Neural progenitor cell (in vitro differentiated cells): Measurements from ENCODE around the gene PHF1. TPM values are rescaled to one million over a fixed set of nuclear protein-coding genes. Genes with fewer than 3 reads are reported as not detected.
"Not testable (repeated sequence)": the region's sequence is repeated elsewhere in the genome, so short reads cannot be mapped to it uniquely, and the experiment has no call there.

Experiments used
- DNase-seq: peaks from one replicate; pipeline ENCODE4 v3.0.0-alpha.2; 2016; ENCODE audit warnings: low spot score
- H2AFZ ChIP-seq: fragments of 200-600 bp; sonication (generic); replicated peaks from 2 replicates; pipeline ENCODE4 v1.6.1; 2016; ENCODE audit warnings: antibody characterized with exemption
- H3F3A ChIP-seq: fragments of 200-600 bp; sonication (generic); 2 replicates; pipeline ENCODE4 v1.6.1; 2016; ENCODE audit warnings: antibody characterized with exemption, low read depth
- H3K27ac ChIP-seq: fragments of 200-600 bp; sonication (generic); 2 replicates; pipeline ENCODE4 v1.5.1; 2016; ENCODE audit warnings: mild to moderate bottlenecking
- H3K27me3 ChIP-seq: fragments of 200-600 bp; sonication (generic); 2 replicates; pipeline ENCODE4 v1.6.1; 2016; ENCODE audit warnings: mild to moderate bottlenecking, moderate library complexity
- H3K36me3 ChIP-seq: fragments of 200-600 bp; sonication (generic); 2 replicates; pipeline ENCODE4 v1.5.1; 2016
- H3K4me1 ChIP-seq: fragments of 200-600 bp; sonication (generic); 2 replicates; pipeline ENCODE4 v1.6.1; 2016; ENCODE audit warnings: mixed run types
- H3K4me2 ChIP-seq: fragments of 200-600 bp; sonication (generic); 2 replicates; pipeline ENCODE4 v1.6.1; 2016
- H3K4me3 ChIP-seq: fragments of 200-600 bp; sonication (generic); 2 replicates; pipeline ENCODE4 v1.5.1; 2016
- H3K79me2 ChIP-seq: fragments of 200-600 bp; sonication (generic); 2 replicates; pipeline ENCODE4 v1.6.1; 2016; ENCODE audit warnings: low read depth
- H3K9ac ChIP-seq: fragments of 200-600 bp; sonication (generic); 2 replicates; pipeline ENCODE4 v1.6.1; 2016
- H3K9me3 ChIP-seq: fragments of 200-600 bp; sonication (generic); 2 replicates; pipeline ENCODE4 v1.5.1; 2016; ENCODE audit warnings: low read depth
- H4K20me1 ChIP-seq: fragments of 200-600 bp; sonication (generic); 2 replicates; pipeline ENCODE4 v1.6.1; 2016; ENCODE audit warnings: low read depth
- H3K27ac Mint-ChIP-seq: 3 replicates; pipeline ENCODE4 v1.8.0; 2021; ENCODE audit warnings: mixed read lengths
- H3K27me3 Mint-ChIP-seq: 2 replicates; pipeline ENCODE4 v1.8.0; 2022; ENCODE audit warnings: low read depth, mild to moderate bottlenecking, inconsistent platforms, moderate library complexity, mixed read lengths; ENCODE audit not compliant: insufficient read depth
- H3K36me3 Mint-ChIP-seq: 3 replicates; pipeline ENCODE4 v1.8.0; 2021; ENCODE audit warnings: mixed read lengths
- H3K4me1 Mint-ChIP-seq: 3 replicates; pipeline ENCODE4 v1.8.0; 2021; ENCODE audit warnings: mixed read lengths
- H3K4me3 Mint-ChIP-seq: 3 replicates; pipeline ENCODE4 v1.8.0; 2021; ENCODE audit warnings: mild to moderate bottlenecking, moderate library complexity, mixed read lengths
- H3K9me3 Mint-ChIP-seq: 3 replicates; pipeline ENCODE4 v1.8.0; 2020; ENCODE audit warnings: mixed read lengths
- EZH2 ChIP-seq: fragments of 200-600 bp; sonication (generic); IDR thresholded peaks from 2 replicates; pipeline ENCODE4 v1.6.1; 2017; ENCODE audit warnings: antibody characterized with exemption, mild to moderate bottlenecking, moderate library complexity
- EZH2phosphoT487 ChIP-seq: fragments of 200-600 bp; sonication (generic); IDR thresholded peaks from 2 replicates; pipeline ENCODE4 v1.6.1; 2017; ENCODE audit warnings: antibody characterized with exemption
- total RNA-seq: library from RNA; depleted of rRNA; stranded (reverse); fragments of >200 nt; gene quantifications from 2 replicates; pipeline ENCODE4 v1.2.3, GENCODE V29; 2015; ENCODE audit warnings: low replicate concordance
- TF ChIP-seq, protein P1 (sequence below): fragments of 200-600 bp; sonication (generic); IDR thresholded peaks from 2 replicates; pipeline ENCODE4 v1.5.1; 2017; ENCODE audit warnings: antibody characterized with exemption, mild to moderate bottlenecking

PHF1 gene
- total RNA-seq, 1 donor from 2014 or later = 25.6 TPM

DNA sequence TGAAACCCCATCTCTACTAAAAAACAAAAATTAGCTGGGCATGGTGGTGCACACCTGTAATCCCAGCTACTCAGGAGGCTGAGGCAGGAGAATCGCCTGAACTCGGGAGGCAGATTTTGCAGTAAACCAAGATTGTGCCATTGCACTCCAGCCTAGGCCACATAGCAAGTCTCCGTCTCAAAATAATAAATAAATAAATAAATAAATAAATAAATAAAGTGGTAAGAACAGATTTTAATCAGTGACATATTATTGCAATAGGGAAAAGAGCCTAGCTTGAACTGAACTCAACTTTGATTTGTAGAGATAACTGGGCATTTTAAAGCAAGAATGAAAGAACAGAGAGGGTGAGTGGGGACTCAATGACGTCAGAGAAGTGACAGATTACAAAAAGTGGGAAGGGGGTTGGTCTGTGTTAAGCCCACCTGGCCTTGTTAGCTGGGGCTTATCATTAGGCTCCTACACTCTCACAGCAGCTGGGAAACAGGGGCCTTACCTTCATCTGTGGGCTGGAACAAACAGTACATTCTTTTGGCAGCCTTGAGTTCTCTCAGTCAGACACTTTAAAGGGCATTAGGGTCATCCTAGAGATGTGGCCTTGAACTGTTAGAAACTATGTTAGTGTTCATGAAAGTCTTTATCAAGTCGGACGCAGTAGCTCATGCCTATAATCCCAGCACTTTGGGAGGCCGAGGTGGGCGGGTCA, 43.7 kb upstream of the PHF1 start:
- Histone ChIP-seq H4K20me1 (no peaks in the 10 kb centered on the region), H3K4me2 (no peak overlapping the region), H3K27ac (no peak overlapping the region), H3K9me3 (no peaks in the 10 kb centered on the region), H3K4me1 (peaks cover 9% of the 10 kb centered on the region), H3K9ac (no peak overlapping the region), H3F3A (peaks cover 9% of the 10 kb centered on the region), H3K36me3 (no peaks in the 10 kb centered on the region), H2AFZ (no peak overlapping the region), H3K4me3 (no peak overlapping the region), H3K27me3 (no peaks in the 10 kb centered on the region), H3K79me2 (no peaks in the 10 kb centered on the region)
- DNase-seq = no peak
- Mint-ChIP-seq H3K27ac (no peak overlapping the region), H3K9me3 (no peaks in the 10 kb centered on the region), H3K27me3 (peaks cover 2% of the 10 kb centered on the region), H3K36me3 (no peaks in the 10 kb centered on the region), H3K4me3 (no peak overlapping the region), H3K4me1 (peaks cover 23% of the 10 kb centered on the region)
- TF ChIP-seq EZH2phosphoT487 = no peak
- TF ChIP-seq EZH2 = no peak
- TF ChIP-seq, protein P1, sequence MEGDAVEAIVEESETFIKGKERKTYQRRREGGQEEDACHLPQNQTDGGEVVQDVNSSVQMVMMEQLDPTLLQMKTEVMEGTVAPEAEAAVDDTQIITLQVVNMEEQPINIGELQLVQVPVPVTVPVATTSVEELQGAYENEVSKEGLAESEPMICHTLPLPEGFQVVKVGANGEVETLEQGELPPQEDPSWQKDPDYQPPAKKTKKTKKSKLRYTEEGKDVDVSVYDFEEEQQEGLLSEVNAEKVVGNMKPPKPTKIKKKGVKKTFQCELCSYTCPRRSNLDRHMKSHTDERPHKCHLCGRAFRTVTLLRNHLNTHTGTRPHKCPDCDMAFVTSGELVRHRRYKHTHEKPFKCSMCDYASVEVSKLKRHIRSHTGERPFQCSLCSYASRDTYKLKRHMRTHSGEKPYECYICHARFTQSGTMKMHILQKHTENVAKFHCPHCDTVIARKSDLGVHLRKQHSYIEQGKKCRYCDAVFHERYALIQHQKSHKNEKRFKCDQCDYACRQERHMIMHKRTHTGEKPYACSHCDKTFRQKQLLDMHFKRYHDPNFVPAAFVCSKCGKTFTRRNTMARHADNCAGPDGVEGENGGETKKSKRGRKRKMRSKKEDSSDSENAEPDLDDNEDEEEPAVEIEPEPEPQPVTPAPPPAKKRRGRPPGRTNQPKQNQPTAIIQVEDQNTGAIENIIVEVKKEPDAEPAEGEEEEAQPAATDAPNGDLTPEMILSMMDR = no peak

DNA sequence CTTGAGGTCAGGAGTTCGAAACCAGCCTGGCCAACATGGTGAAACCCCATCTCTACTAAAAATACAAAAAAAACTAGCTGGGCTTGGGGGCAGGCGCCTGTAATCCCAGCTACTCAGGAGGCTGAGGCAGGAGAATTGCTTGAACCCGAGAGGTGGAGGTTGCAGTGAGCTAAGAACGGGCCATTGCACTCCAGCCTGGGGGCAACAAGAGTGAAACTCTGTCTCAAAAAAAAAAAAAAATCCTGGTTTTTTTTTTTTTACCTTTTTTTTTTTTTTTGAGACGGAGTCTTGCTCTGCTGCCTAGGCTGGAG, 43.1 kb upstream of the PHF1 start:
- H3F3A ChIP-seq = peaks cover 14% of the 10 kb centered on the region
- H3K4me1 Mint-ChIP-seq = peaks cover 28% of the 10 kb centered on the region
- H3K9me3 Mint-ChIP-seq, H3K36me3 Mint-ChIP-seq, H3K27me3 Mint-ChIP-seq, H3K27ac ChIP-seq, H3K79me2 ChIP-seq, H3K4me3 ChIP-seq, H2AFZ ChIP-seq, H3K9ac ChIP-seq, H3K27ac Mint-ChIP-seq, H3K4me2 ChIP-seq, H3K36me3 ChIP-seq, DNase-seq, H4K20me1 ChIP-seq, H3K9me3 ChIP-seq, H3K27me3 ChIP-seq, H3K4me3 Mint-ChIP-seq: not testable (repeated sequence)
- H3K4me1 ChIP-seq = peaks cover 15% of the 10 kb centered on the region

DNA sequence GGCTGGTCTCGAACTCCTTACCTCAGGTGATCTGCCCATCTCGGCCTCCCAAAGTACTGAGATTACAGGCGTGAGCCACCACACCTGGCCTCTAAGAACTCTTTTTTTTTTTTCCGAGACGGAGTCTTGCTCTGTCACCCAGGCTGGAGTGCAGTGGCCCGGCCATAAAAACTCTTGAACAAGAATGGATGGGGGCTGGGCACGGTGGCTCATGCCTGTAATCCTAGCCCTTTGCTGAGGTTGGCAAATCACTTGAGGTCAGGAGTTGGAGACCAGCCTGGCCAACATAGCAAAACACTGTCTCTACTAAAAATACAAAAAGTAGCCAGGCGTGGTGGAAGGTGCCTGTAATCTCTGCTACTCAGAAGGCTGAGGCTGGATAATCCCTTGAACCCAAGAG, 38.9 kb upstream of the PHF1 start:
- H3F3A ChIP-seq = peaks cover 22% of the 10 kb centered on the region
- H3K9me3 ChIP-seq, H3K27me3 Mint-ChIP-seq, H3K4me2 ChIP-seq, H2AFZ ChIP-seq, H3K4me3 Mint-ChIP-seq, H3K36me3 Mint-ChIP-seq, H3K9me3 Mint-ChIP-seq, H3K27ac ChIP-seq, H4K20me1 ChIP-seq, H3K27me3 ChIP-seq, H3K4me3 ChIP-seq, DNase-seq, H3K9ac ChIP-seq, H3K36me3 ChIP-seq, H3K79me2 ChIP-seq, H3K27ac Mint-ChIP-seq: not testable (repeated sequence)
- peaks cover 25% of the 10 kb centered on the region for H3K4me1 Mint-ChIP-seq
- H3K4me1 ChIP-seq = peaks cover 14% of the 10 kb centered on the region

DNA sequence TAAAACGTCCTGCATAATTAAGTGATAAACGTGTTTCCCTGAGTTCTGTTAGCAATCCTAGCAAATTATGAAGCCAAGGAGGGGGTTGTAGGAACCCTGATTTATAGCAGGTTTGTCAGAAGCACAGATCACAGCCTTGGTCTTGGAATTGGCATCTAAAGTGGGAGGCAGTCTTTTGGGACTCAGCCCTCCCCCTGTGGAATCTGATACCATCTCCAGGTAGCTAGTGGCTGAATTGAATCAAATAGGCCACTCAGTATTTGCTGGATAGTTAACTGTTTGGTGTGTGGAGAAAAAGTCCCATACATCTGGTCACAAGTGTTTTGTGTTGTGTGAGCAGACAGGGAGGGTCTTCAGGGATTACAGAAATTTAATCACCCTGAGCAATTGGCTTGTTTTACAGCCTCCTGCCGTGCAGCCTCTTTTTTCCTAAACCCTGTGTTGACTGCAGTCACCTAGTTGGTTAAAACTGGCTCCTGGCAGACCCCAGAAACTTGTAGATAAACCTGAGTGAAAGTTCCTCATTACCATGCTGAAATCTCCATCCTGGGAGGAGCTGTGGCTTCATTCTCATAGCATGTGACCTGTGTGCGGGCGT, 38.2 kb upstream of the PHF1 start:
- peaks cover 14% of the 10 kb centered on the region for H3K4me1 ChIP-seq
- H3K9ac ChIP-seq = no peak overlapping the region
- no peak overlapping the region for H3K4me3 ChIP-seq
- H3K27me3 ChIP-seq = no peaks in the 10 kb centered on the region
- H3K36me3 ChIP-seq = no peaks in the 10 kb centered on the region
- H3F3A ChIP-seq = peaks cover 22% of the 10 kb centered on the region
- peak overlapping the region; percentile 60 for H3K4me2 ChIP-seq
- H3K27ac ChIP-seq = peak overlapping the region; percentile 13
- Mint-ChIP-seq H3K4me1 (peaks cover 20% of the 10 kb centered on the region), H3K27me3 (no peaks in the 10 kb centered on the region), H3K36me3 (no peaks in the 10 kb centered on the region), H3K9me3 (no peaks in the 10 kb centered on the region), H3K27ac (no peak overlapping the region), H3K4me3 (peak overlapping the region; percentile 18)
- TF ChIP-seq EZH2phosphoT487 = no peak
- TF ChIP-seq, protein P1 = no peak
- TF ChIP-seq EZH2 = no peak
- H3K9me3 ChIP-seq = no peaks in the 10 kb centered on the region
- H2AFZ ChIP-seq = peak overlapping the region; percentile 87
- DNase-seq = peak; percentile 52
- H3K79me2 ChIP-seq = no peaks in the 10 kb centered on the region
- no peaks in the 10 kb centered on the region for H4K20me1 ChIP-seq
